Neural progenitor cell (in vitro differentiated cells): ENCODE data around the gene LYST.

Source experiments
- EZH2phosphoT487 ChIP-seq: fragments of 200-600 bp; sonication (generic); IDR thresholded peaks from 2 replicates; pipeline ENCODE4 v1.6.1; 2017; ENCODE audit warnings: antibody characterized with exemption
- TF ChIP-seq, protein P1 (sequence below): fragments of 200-600 bp; sonication (generic); IDR thresholded peaks from 2 replicates; pipeline ENCODE4 v1.5.1; 2017; ENCODE audit warnings: antibody characterized with exemption, mild to moderate bottlenecking

DNA sequence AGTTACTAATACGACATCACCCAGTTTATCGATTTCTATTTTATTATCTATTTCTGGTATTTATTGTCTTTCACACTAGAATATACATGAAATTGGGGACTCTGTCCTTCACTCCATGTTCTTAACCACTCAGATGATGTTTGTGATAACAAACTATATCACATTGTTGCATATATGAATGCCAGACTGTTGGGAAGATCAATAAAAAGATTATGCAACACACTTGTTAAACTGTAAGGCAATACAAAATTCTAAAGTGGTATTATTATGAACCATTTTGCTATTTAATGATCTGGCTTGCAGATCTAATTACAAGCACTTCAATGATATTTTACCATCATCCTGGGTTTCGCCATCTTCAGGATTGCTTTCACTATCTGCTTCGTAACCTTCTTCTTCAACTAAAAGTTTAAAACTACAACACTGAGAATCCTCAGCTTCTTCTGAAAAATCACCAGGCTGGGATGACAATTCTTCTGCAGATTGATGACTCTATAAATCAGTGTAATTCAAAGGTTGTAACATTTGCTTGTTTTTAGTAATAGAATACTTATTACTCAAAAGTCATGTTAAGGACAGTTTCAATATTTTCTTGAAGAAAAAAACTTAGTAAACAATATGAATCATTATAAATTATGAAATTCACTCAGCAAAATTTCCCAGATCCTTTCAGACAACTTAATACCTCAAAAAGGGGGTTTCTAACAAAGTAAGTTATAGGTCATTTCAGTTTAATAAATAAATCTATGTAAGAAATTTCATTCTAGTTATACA is 63.9 kb downstream of the LYST start:
- TF ChIP-seq, protein P1, sequence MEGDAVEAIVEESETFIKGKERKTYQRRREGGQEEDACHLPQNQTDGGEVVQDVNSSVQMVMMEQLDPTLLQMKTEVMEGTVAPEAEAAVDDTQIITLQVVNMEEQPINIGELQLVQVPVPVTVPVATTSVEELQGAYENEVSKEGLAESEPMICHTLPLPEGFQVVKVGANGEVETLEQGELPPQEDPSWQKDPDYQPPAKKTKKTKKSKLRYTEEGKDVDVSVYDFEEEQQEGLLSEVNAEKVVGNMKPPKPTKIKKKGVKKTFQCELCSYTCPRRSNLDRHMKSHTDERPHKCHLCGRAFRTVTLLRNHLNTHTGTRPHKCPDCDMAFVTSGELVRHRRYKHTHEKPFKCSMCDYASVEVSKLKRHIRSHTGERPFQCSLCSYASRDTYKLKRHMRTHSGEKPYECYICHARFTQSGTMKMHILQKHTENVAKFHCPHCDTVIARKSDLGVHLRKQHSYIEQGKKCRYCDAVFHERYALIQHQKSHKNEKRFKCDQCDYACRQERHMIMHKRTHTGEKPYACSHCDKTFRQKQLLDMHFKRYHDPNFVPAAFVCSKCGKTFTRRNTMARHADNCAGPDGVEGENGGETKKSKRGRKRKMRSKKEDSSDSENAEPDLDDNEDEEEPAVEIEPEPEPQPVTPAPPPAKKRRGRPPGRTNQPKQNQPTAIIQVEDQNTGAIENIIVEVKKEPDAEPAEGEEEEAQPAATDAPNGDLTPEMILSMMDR = no peak
- TF ChIP-seq EZH2phosphoT487 = no peak
